Smooth muscle cell (in vitro differentiated cells): ENCODE data around the gene PIK3AP1. TPM values are rescaled to one million over a fixed set of nuclear protein-coding genes. Genes with fewer than 3 reads are reported as not detected.

Experiments used
- DNase-seq: peaks from one replicate; lab custom pipeline; 2025; ENCODE audit not compliant: unreplicated experiment; lab: John Stamatoyannopoulos, UW
- H2AFZ ChIP-seq: fragments of 200-600 bp; sonication (generic); 2 replicates; pipeline ENCODE4 v1.6.0; 2016; ENCODE audit warnings: antibody characterized with exemption, low read depth, mild to moderate bottlenecking
- H3F3A ChIP-seq: fragments of 200-600 bp; sonication (generic); 2 replicates; pipeline ENCODE4 v1.6.0; 2017; ENCODE audit warnings: antibody characterized with exemption, low read depth
- H3K27ac ChIP-seq: fragments of 200-600 bp; sonication (generic); 2 replicates; pipeline ENCODE4 v1.5.1; 2016; ENCODE audit warnings: low read depth, mild to moderate bottlenecking
- H3K27me3 ChIP-seq: fragments of 200-600 bp; sonication (generic); 2 replicates; pipeline ENCODE4 v1.6.1; 2016; ENCODE audit warnings: low read depth, mild to moderate bottlenecking
- H3K36me3 ChIP-seq: fragments of 200-600 bp; sonication (generic); 2 replicates; pipeline ENCODE4 v1.5.1; 2016; ENCODE audit warnings: low read depth
- H3K4me1 ChIP-seq: fragments of 200-600 bp; sonication (generic); 2 replicates; pipeline ENCODE4 v1.5.1; 2016; ENCODE audit warnings: low read depth
- H3K4me2 ChIP-seq: fragments of 200-600 bp; sonication (generic); 2 replicates; pipeline ENCODE4 v1.6.0; 2016; ENCODE audit warnings: mild to moderate bottlenecking
- H3K4me3 ChIP-seq: fragments of 200-600 bp; sonication (generic); 2 replicates; pipeline ENCODE4 v1.5.1; 2016; ENCODE audit warnings: mild to moderate bottlenecking
- H3K79me2 ChIP-seq: fragments of 200-600 bp; sonication (generic); 2 replicates; pipeline ENCODE4 v1.6.0; 2016; ENCODE audit warnings: low read depth, mild to moderate bottlenecking
- H3K9ac ChIP-seq: fragments of 200-600 bp; sonication (generic); 2 replicates; pipeline ENCODE4 v1.6.0; 2016; ENCODE audit warnings: low read depth
- H3K9me3 ChIP-seq: fragments of 200-600 bp; sonication (generic); replicated peaks from 2 replicates; pipeline ENCODE4 v1.5.1; 2016; ENCODE audit warnings: low read depth
- H4K20me1 ChIP-seq: fragments of 200-600 bp; sonication (generic); 2 replicates; pipeline ENCODE4 v1.6.0; 2016; ENCODE audit warnings: low read depth
- WGBS: methylation state at CpG from one replicate; pipeline ENCODE4 v1.1.7; 2016; ENCODE audit warnings: low lambda C conversion rate; 5-methylcytosine and 5-hydroxymethylcytosine counted together
- polyA plus RNA-seq: library from polyadenylated mRNA; unstranded; fragments of >200 nt; fragmentation: Nextera tagmentation; extraction: Ambion mirVana; gene quantifications from 2 replicates; pipeline ENCODE4 v1.2.1, GENCODE V29; 2016
- total RNA-seq: library from RNA; depleted of rRNA; stranded (reverse); fragments of >200 nt; gene quantifications from 2 replicates; pipeline ENCODE4 v1.2.3, GENCODE V29; 2014
- TF ChIP-seq, protein P1 (sequence below): fragments of 200-600 bp; sonication (generic); IDR thresholded peaks from 2 replicates; pipeline ENCODE4 v1.5.1; 2017; ENCODE audit warnings: borderline replicate concordance, mild to moderate bottlenecking, antibody characterized with exemption; ENCODE audit not compliant: insufficient read depth, poor library complexity, severe bottlenecking

Gene PIK3AP1
- total and polyA plus RNA-seq, 2 experiments from 2014 or later: 1.2 TPM; not detected in 1

DNA sequence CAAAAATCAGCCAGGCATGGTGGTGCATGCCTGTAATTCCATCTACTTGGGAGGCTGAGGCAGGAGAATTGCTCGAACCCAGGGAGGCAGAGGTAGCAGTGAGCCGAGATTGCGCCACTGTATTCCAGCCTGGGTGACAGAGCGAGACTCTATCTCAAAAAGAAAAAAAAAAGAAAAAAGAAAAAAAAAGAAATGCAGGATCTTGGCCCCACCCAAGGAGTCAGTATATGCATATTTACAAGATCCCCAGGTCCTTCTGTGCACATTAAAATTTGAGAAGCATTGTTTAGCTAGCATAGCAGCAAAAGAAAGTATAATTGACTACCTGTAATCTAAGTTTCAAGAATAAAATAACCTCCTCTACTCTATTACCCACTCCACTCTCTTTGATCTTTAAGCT, 15.8 kb downstream of the PIK3AP1 start:
- Histone ChIP-seq H3F3A (no peaks in the 10 kb centered on the region), H3K9me3 (no peaks in the 10 kb centered on the region), H3K9ac (no peak overlapping the region), H3K36me3 (no peaks in the 10 kb centered on the region), H3K79me2 (no peaks in the 10 kb centered on the region), H2AFZ (no peak overlapping the region), H3K27me3 (no peaks in the 10 kb centered on the region), H3K4me3 (no peak overlapping the region), H3K4me2 (no peak overlapping the region), H3K4me1 (no peaks in the 10 kb centered on the region), H4K20me1 (no peaks in the 10 kb centered on the region), H3K27ac (no peak overlapping the region)
- WGBS: 90% methylated on average over 4 of the region's 4 CpGs
- TF ChIP-seq, protein P1, sequence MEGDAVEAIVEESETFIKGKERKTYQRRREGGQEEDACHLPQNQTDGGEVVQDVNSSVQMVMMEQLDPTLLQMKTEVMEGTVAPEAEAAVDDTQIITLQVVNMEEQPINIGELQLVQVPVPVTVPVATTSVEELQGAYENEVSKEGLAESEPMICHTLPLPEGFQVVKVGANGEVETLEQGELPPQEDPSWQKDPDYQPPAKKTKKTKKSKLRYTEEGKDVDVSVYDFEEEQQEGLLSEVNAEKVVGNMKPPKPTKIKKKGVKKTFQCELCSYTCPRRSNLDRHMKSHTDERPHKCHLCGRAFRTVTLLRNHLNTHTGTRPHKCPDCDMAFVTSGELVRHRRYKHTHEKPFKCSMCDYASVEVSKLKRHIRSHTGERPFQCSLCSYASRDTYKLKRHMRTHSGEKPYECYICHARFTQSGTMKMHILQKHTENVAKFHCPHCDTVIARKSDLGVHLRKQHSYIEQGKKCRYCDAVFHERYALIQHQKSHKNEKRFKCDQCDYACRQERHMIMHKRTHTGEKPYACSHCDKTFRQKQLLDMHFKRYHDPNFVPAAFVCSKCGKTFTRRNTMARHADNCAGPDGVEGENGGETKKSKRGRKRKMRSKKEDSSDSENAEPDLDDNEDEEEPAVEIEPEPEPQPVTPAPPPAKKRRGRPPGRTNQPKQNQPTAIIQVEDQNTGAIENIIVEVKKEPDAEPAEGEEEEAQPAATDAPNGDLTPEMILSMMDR: no peak
- DNase-seq: no peak

DNA sequence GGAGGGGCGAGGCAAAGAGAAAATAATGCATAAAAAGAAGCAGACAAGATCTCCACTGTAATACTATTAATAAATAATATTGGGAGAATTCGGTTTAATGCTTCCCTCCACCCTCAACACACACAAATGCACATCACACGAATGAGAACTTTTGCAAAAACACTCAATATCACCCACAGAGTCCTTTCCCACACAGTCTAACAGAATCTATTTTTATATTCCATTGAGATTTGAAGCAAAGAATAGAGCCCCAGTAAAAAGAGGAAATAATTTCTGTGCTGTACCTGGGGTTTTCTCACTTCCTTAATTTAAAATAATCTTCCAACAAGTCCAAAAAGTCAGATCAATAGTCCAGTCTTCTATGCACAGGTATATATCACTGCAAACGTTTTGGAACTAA, 17.0 kb downstream of the PIK3AP1 start:
- no peak for DNase-seq
- WGBS: 80% methylated on average over 4 of the region's 4 CpGs

DNA sequence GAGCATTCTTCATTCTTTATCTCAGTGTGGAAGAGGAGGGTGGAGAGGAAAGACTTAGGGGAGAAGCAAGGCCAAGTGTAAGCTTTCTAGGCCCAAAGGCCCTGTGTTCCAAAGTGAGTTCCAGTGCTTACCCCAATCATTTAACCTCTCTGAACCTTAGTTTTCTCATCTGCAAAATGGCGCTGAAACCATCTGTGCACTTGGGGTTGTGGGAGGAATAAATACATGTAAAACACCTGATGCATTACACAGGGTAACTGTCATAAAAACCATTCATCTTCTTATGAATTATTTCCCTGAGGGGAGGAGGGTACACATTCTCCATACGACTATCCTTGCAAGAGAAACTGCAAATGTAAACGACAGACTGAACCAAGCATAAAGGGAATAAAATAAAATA, 19.0 kb downstream of the PIK3AP1 start:
- no peak overlapping the region for H3K9ac ChIP-seq
- no peak overlapping the region for H3K4me3 ChIP-seq
- no peak for DNase-seq
- H3K27ac ChIP-seq: no peak overlapping the region
- H3K4me1 ChIP-seq: no peaks in the 10 kb centered on the region
- no peaks in the 10 kb centered on the region for H3K36me3 ChIP-seq
- H3F3A ChIP-seq: no peaks in the 10 kb centered on the region
- H3K9me3 ChIP-seq: no peaks in the 10 kb centered on the region
- H4K20me1 ChIP-seq: no peaks in the 10 kb centered on the region
- H3K27me3 ChIP-seq: no peaks in the 10 kb centered on the region
- H3K79me2 ChIP-seq: no peaks in the 10 kb centered on the region
- TF ChIP-seq, protein P1: no peak
- no peak overlapping the region for H3K4me2 ChIP-seq
- H2AFZ ChIP-seq: no peak overlapping the region
- WGBS: 78% methylated on average over 3 of the region's 3 CpGs

More for the DNA sequence above, 17.0 kb downstream of the PIK3AP1 start:
- no peaks in the 10 kb centered on the region for H3K79me2 ChIP-seq
- no peaks in the 10 kb centered on the region for H3K36me3 ChIP-seq
- H3K4me3 ChIP-seq: no peak overlapping the region
- H3F3A ChIP-seq: no peaks in the 10 kb centered on the region
- H2AFZ ChIP-seq: no peak overlapping the region
- TF ChIP-seq, protein P1: no peak
- H3K4me1 ChIP-seq: no peaks in the 10 kb centered on the region
- no peak overlapping the region for H3K27ac ChIP-seq
- no peaks in the 10 kb centered on the region for H4K20me1 ChIP-seq
- H3K9ac ChIP-seq: no peak overlapping the region
- no peaks in the 10 kb centered on the region for H3K9me3 ChIP-seq
- H3K27me3 ChIP-seq: no peaks in the 10 kb centered on the region
- no peak overlapping the region for H3K4me2 ChIP-seq

DNA sequence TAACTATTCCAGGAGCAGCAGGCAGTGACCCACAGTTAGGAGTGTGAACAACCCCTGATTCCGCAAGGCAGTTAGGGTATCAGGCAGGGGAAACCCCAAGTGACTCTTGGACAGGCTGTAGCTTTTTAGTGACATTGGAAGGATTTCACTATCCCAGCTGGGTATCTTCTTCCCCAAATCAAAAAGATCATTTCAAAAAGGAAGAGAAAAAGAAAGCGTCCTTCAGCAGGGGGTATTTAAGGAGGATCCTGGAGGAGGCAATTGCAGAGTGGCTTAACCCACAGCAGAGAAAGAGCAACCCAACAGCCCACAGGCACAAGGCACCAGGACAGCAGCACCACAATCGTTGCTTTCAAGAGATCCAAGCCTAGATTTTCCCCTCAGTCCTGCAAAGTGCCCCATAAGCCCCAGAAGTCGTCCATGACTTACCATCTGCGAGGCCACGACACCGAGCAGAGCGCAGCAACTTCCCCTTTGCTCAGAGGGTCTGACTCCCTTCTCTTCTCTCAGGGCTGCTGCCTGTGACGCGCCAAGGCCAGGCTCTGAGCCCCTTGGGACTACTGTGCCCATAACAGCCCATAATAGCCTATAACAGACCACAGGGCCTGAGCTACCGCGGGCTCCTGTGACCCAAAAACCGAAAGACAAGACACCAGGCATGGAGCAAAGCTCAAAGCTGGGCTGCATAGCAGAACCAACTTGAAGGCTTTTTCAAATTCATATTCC, 19.8 kb downstream of the PIK3AP1 start:
- Histone ChIP-seq H3K9me3 (no peaks in the 10 kb centered on the region), H3K27me3 (no peaks in the 10 kb centered on the region)

More for the DNA sequence above, 19.8 kb downstream of the PIK3AP1 start:
- Histone ChIP-seq H2AFZ (no peak overlapping the region), H3F3A (no peaks in the 10 kb centered on the region), H3K4me2 (no peak overlapping the region), H4K20me1 (no peaks in the 10 kb centered on the region), H3K36me3 (no peaks in the 10 kb centered on the region), H3K4me3 (no peak overlapping the region), H3K27ac (no peak overlapping the region), H3K79me2 (no peaks in the 10 kb centered on the region), H3K4me1 (no peaks in the 10 kb centered on the region), H3K9ac (no peak overlapping the region)
- TF ChIP-seq, protein P1: no peak
- WGBS: 97% methylated on average over 13 of the region's 13 CpGs
- no peak for DNase-seq
